Adrenal gland (tissue), 12 donors: ENCODE results near the gene PTCD2. TPM values are rescaled to one million over a fixed set of nuclear protein-coding genes. Genes with fewer than 3 reads are reported as not detected.

Experiments used
- DNase-seq, 7 donors: peaks; one replicate each; pipeline ENCODE4 v3.0.0-alpha.2; 2019 to 2020
- H3K27ac ChIP-seq, 5 donors: fragments of 200-600 bp; sonication (generic) in 4 of 5; 1 replicate in 3 of 5; 2 replicates in 2 of 5; pipeline versions ENCODE4 v1.5.1 to v1.8.0; 2016 to 2020; ENCODE audit warnings: mild to moderate bottlenecking in 1 of 5
- H3K27me3 ChIP-seq: fragments of 200-600 bp; 2 replicates; pipeline ENCODE4 v1.8.0; 2021
- H3K36me3 ChIP-seq, 2 donors: fragments of 200-600 bp; replicated peaks in 1 of 2; 1 replicate in 1 of 2; 2 replicates in 1 of 2; pipeline versions ENCODE4 v1.5.1 to v1.8.0; 2018 to 2022
- H3K4me1 ChIP-seq, 2 donors: fragments of 200-600 bp; replicated peaks in 1 of 2; 1 replicate in 1 of 2; 2 replicates in 1 of 2; pipeline versions ENCODE4 v1.5.1 to v1.8.0; 2018 to 2021
- H3K4me3 ChIP-seq, 4 donors: fragments of 200-600 bp; sonication (generic) in 3 of 4; one replicate each; pipeline ENCODE4 v1.5.1; 2016 to 2018
- H3K9me3 ChIP-seq, 3 donors: fragments of 200-600 bp; sonication (generic) in 1 of 3; replicated peaks in 1 of 3; 1 replicate in 2 of 3; 2 replicates in 1 of 3; pipeline versions ENCODE4 v1.5.1 to v1.8.0; 2016 to 2021
- POLR2A ChIP-seq, 2 donors: fragments of 450-650 bp; IDR thresholded peaks; one replicate each; pipeline ENCODE4 v1.6.1; 2017; ENCODE audit warnings: antibody characterized with exemption in 2 of 2, mild to moderate bottlenecking in 2 of 2, moderate library complexity in 1 of 2
- WGBS, 4 donors: extraction: QIAGEN DNeasy Blood & Tissue Kit in 2 of 4; methylation state at CpG; one replicate each; pipeline versions ENCODE4 v1.1.5 to v1.1.7; 2013 to 2017; 5-methylcytosine and 5-hydroxymethylcytosine counted together
- intact Hi-C, 2 donors: fragments of 100-400 bp; cut with DNase I; formaldehyde crosslinking; loops; one replicate each; pipeline versions ENCODE4 v1.14.1 to v1.15.0; 2022 to 2023
- polyA plus RNA-seq, 3 donors: library from polyadenylated mRNA; stranded (reverse); fragments of 200-250 nt in 2 of 3; fragments of 350-450 nt in 1 of 3; fragmentation: Illumina TruSeq in 1 of 3; extraction: RNeasy Lipid Tissue Mini Kit (QIAGEN cat#74804) in 1 of 3; gene quantifications; one replicate each; pipeline ENCODE4 v1.2.3, GENCODE V29; 2013 to 2014
- total RNA-seq, 9 donors: library from RNA; depleted of rRNA in 4 of 9; stranded (reverse); fragments of >200 nt in 4 of 9; fragments of 120-200 nt in 1 of 9; fragmentation: NEBNext Ultra II Directional in 1 of 9; extraction: Animal tissue kit (Norgen Biotek cat#: 25700) in 1 of 9; gene quantifications; one replicate each; pipeline versions ENCODE4 v1.1.0 to v1.2.4, GENCODE V29; 2013 to 2023
- TF ChIP-seq, protein P1 (sequence below), 6 experiments: fragments of 450-650 bp in 4 of 6; fragments of 200-600 bp in 2 of 6; sonication (generic) in 1 of 6; IDR thresholded peaks; 1 replicate in 5 of 6; 2 replicates in 1 of 6; pipeline versions ENCODE4 v1.5.1 to v1.8.0; 2016 to 2021; ENCODE audit warnings: antibody characterized with exemption in 6 of 6, mild to moderate bottlenecking in 2 of 6, moderate library complexity in 1 of 6
- donor health status: healthy with polysubstance abuse.
- donor health status: Bipolar disorder and iron deficiency.
- donor health status: DM: yes; HTN: yes; CAD: no.
- donor health status: DM: no; HTN: no; CAD: no.
- donor health status: DM: no; HTN: no; CAD: no.
- donor health status: DM: yes; HTN: yes; CAD: no.

The PTCD2 gene
- total and polyA plus RNA-seq, 12 donors, result 1.7 to 20.6 (median 14.2) TPM

DNA sequence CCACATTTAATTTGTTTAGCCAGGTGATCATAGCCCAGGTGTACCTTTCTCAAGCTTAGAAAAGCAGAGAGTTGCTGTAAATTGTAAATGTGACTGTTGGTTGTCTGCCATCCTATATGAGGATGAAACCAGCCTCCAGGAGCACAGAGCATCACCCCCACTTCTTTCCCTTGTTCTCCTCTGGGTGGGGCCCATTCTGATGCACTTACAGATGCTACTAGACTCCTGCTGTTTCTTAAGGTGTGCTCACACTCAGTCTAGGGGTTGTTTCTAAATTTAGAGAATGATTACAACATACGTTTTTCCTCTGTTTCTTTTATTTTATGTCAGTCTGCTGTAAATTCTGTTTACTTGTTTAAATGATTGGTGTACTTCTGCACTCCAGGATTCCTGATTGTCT, 10.5 kb downstream of the PTCD2 start:
- WGBS, 4 donors, result 63 to 94% (median 87%) methylated on average over 1 of the region's 1 CpG
- DNase-seq, result no peak
- Histone ChIP-seq H3K4me3 (no peak overlapping the region), H3K9me3 (no peaks in the 10 kb centered on the region), H3K27me3 (no peaks in the 10 kb centered on the region), H3K36me3 (peaks cover 0 to 28% of the 10 kb centered on the region in 2 donors), H3K4me1 (peaks cover 0 to 5% of the 10 kb centered on the region in 2 donors), H3K27ac (no peak overlapping the region)
- intact Hi-C loops, result no loop called here
- TF ChIP-seq, protein P1, sequence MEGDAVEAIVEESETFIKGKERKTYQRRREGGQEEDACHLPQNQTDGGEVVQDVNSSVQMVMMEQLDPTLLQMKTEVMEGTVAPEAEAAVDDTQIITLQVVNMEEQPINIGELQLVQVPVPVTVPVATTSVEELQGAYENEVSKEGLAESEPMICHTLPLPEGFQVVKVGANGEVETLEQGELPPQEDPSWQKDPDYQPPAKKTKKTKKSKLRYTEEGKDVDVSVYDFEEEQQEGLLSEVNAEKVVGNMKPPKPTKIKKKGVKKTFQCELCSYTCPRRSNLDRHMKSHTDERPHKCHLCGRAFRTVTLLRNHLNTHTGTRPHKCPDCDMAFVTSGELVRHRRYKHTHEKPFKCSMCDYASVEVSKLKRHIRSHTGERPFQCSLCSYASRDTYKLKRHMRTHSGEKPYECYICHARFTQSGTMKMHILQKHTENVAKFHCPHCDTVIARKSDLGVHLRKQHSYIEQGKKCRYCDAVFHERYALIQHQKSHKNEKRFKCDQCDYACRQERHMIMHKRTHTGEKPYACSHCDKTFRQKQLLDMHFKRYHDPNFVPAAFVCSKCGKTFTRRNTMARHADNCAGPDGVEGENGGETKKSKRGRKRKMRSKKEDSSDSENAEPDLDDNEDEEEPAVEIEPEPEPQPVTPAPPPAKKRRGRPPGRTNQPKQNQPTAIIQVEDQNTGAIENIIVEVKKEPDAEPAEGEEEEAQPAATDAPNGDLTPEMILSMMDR (IDR thresholded peaks at IDR 0.05), result no peak
- no peak for TF ChIP-seq POLR2A (IDR thresholded peaks at IDR 0.05)

DNA sequence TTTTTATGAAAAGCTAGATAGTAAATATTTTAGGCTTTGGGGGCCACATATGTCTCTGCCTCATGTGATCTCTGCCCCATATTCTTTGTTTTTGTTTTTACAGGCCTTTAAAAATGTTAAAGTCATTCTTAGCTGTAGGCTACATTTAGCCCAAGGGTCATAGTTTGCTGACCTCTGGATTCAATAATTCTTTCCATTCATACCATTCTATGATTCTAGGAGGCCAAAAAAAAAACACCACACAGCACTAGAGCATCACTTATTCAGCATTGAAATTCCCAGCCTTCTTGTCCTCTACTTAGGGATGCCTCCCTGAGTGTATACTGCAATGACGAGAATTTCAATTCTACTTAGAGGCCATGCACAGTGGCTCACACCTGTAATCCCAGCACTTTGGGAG, 17.0 kb downstream of the PTCD2 start:
- Histone ChIP-seq H3K27me3 (no peaks in the 10 kb centered on the region), H3K9me3 (no peaks in the 10 kb centered on the region), H3K4me3 (no peak overlapping the region), H3K36me3 (peaks cover 0 to 11% of the 10 kb centered on the region in 2 donors), H3K4me1 (no peaks in the 10 kb centered on the region), H3K27ac (peak overlapping the region in 2 of 5 donors; percentile 37 to 58)
- WGBS, 4 donors, result 79 to 96% (median 85%) methylated on average over 1 of the region's 1 CpG
- intact Hi-C loops, result no loop called here
- DNase-seq, result no peak
- TF ChIP-seq, protein P1 (IDR thresholded peaks at IDR 0.05), result no peak
- no peak for TF ChIP-seq POLR2A (IDR thresholded peaks at IDR 0.05)

DNA sequence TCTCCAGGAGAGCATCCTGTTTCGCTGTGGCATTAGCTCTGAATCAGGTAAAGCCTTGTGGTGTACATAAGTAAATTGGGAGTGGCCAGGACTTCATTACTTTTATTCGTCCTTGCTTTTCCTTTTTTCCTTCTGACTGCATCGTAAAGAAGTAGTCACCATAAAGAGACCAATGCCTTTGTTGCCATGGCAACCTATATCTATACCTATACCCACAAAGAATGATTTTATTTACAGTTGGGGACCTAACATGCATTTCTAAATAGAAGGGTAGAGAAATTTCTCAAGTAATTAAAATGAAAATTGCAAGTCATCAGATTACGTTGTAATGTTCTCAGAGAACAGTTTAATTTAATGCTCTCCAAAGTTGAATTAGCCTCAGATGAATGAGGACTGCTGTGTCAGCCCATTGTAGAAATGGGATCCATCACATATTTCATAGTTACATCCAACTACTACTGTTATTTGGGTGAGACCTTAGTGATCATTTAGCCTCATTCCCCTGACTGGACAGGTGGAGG, 18.6 kb downstream of the PTCD2 start:
- intact Hi-C loops, result no loop called here
- no peak overlapping the region for H3K27ac ChIP-seq
- no peaks in the 10 kb centered on the region for H3K27me3 ChIP-seq
- H3K9me3 ChIP-seq, result no peaks in the 10 kb centered on the region
- H3K4me3 ChIP-seq, result no peak overlapping the region
- peaks cover 0 to 19% of the 10 kb centered on the region in 2 donors for H3K36me3 ChIP-seq
- TF ChIP-seq POLR2A (IDR thresholded peaks at IDR 0.05), result no peak
- TF ChIP-seq, protein P1 (IDR thresholded peaks at IDR 0.05), result no peak
- no peak for DNase-seq
- WGBS, 4 donors, result 91 to 94% (median 93%) methylated on average over 4 of the region's 4 CpGs
- H3K4me1 ChIP-seq, result no peaks in the 10 kb centered on the region

DNA sequence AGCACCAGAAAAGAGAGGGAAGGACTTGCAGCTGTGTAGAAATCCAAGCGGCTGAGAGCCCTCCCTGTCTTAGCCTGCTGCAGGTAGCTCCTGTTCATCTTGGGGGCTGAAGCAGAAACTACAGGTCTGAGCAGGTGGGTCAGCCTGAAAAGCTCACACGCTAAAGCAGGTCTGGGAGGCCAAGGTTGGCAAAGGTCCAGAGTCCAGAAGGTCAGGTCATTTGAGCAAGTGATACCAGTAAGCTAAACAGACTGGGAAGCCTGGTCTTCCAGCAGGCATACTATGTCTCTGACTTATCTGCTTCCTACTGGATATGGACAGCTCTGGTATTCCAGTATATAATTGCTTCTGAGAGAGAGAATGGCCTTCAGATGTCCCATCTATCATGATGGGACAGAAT, 26.2 kb downstream of the PTCD2 start:
- Histone ChIP-seq H3K4me3 (no peak overlapping the region), H3K9me3 (no peaks in the 10 kb centered on the region), H3K4me1 (no peaks in the 10 kb centered on the region), H3K27me3 (no peaks in the 10 kb centered on the region), H3K27ac (no peak overlapping the region), H3K36me3 (peaks cover 0 to 8% of the 10 kb centered on the region in 2 donors)
- WGBS, 4 donors, result 88 to 95% (median 93%) methylated on average over 2 of the region's 2 CpGs
- peak in 1 of 7 donors; percentile 24 for DNase-seq
- TF ChIP-seq POLR2A (IDR thresholded peaks at IDR 0.05), result no peak
- TF ChIP-seq, protein P1 (IDR thresholded peaks at IDR 0.05), result no peak
- intact Hi-C loops, result no loop called here
